Heart left ventricle (tissue), 16 donors: Measurements from ENCODE around the gene ZMYND10. TPM values are rescaled to one million over a fixed set of nuclear protein-coding genes. Genes with fewer than 3 reads are reported as not detected.

ENCODE experiments used
- ATAC-seq, 4 donors: fragments of 200-7000 bp; cut with Tn5 transposase; one replicate each; pipeline ENCODE4 v1.9.1; 2020 to 2022; ENCODE audit warnings: moderate library complexity in 4 of 4, mild to moderate bottlenecking in 3 of 4, moderate number of reproducible peaks in 1 of 4
- DNase-seq, 5 donors: peaks; one replicate each; pipeline ENCODE4 v3.0.0-alpha.2; 2020
- H3K27ac ChIP-seq, 12 donors: fragments of 200-600 bp; sonication (generic) in 4 of 12; one replicate each; pipeline versions ENCODE4 v1.5.0 to v1.8.0; 2016 to 2022; ENCODE audit warnings: mild to moderate bottlenecking in 2 of 12
- H3K27me3 ChIP-seq, 9 donors: fragments of 200-600 bp; sonication (generic) in 2 of 9; one replicate each; pipeline versions ENCODE4 v1.5.1 to v1.8.0; 2016 to 2022; ENCODE audit warnings: mild to moderate bottlenecking in 3 of 9
- H3K36me3 ChIP-seq, 9 donors: fragments of 200-600 bp; sonication (generic) in 2 of 9; one replicate each; pipeline versions ENCODE4 v1.5.0 to v1.8.0; 2018 to 2022; ENCODE audit warnings: mild to moderate bottlenecking in 2 of 9
- H3K4me1 ChIP-seq, 12 donors: fragments of 200-600 bp; sonication (generic) in 4 of 12; one replicate each; pipeline versions ENCODE4 v1.5.0 to v1.8.0; 2016 to 2022; ENCODE audit warnings: mild to moderate bottlenecking in 3 of 12
- H3K4me3 ChIP-seq, 12 donors: fragments of 200-600 bp; sonication (generic) in 4 of 12; one replicate each; pipeline versions ENCODE4 v1.5.0 to v1.8.0; 2017 to 2022; ENCODE audit warnings: mild to moderate bottlenecking in 9 of 12, moderate library complexity in 4 of 12
- H3K9me3 ChIP-seq, 12 donors: fragments of 200-600 bp; sonication (generic) in 4 of 12; one replicate each; pipeline versions ENCODE4 v1.5.0 to v1.8.0; 2016 to 2022; ENCODE audit warnings: mild to moderate bottlenecking in 1 of 12
- CTCF ChIP-seq, 12 donors: fragments of 200-600 bp; sonication (generic) in 4 of 12; IDR thresholded peaks; one replicate each; pipeline versions ENCODE4 v1.5.0 to v1.8.0; 2018 to 2022; ENCODE audit warnings: antibody characterized with exemption in 12 of 12, mild to moderate bottlenecking in 5 of 12
- POLR2A ChIP-seq, 2 donors: fragments of 450-650 bp; IDR thresholded peaks; one replicate each; pipeline ENCODE4 v1.6.1; 2017; ENCODE audit warnings: antibody characterized with exemption in 2 of 2, mild to moderate bottlenecking in 2 of 2, moderate library complexity in 2 of 2
- WGBS, 4 donors: extraction: QIAGEN DNeasy Blood & Tissue Kit in 2 of 4; methylation state at CpG; one replicate each; pipeline versions ENCODE4 v1.1.5 to v1.1.7; 2013 to 2018; 5-methylcytosine and 5-hydroxymethylcytosine counted together
- intact Hi-C, 10 donors: fragments of 100-400 bp; cut with DNase I; formaldehyde crosslinking; loops; one replicate each; pipeline versions ENCODE4 v1.11.1 to v1.14.2; 2022
- polyA plus RNA-seq, 2 donors: library from polyadenylated mRNA; stranded (reverse); fragments of 200-250 nt; gene quantifications; one replicate each; pipeline ENCODE4 v1.2.3, GENCODE V29; 2013
- total RNA-seq, 9 donors: library from RNA; depleted of rRNA in 2 of 9; stranded (reverse); fragments of >200 nt in 2 of 9; fragmentation: NEBNext Ultra II Directional in 3 of 9; extraction: Animal tissue kit (Norgen Biotek cat#: 25700) in 3 of 9; gene quantifications; one replicate each; pipeline versions ENCODE4 v1.1.0 to v1.2.4, GENCODE V29; 2016 to 2023
- donor health status: ischemic (EF 13 %, LVEDD 7.1; RV severe dilation, severe dysfunction).
- donor health status: healthy with polysubstance abuse.
- donor health status: DM: no; HTN: yes; CAD: no.
- donor health status: DM: no; HTN: no; CAD: no.
- donor health status: ischemic (EF 25% LVEDD 6.9; RV normal size, moderate dysfunction).
- donor health status: ischemic (EF 25% LVEDD 5.7; RV mildly dilated, moderate dysfunction).
- donor health status: healthy.
- donor health status: DM: yes; HTN: yes; CAD: no.
- donor health status: ischemic (EF 35%, LVEDD 5.7; RV mildly dilated, moderate dysfunction).
- donor health status: nonischemic (EF 11% LVEDD 7.7; RV severe dilation, severe dysfunction).
- donor health status: DM: yes; HTN: yes; CAD: no.
- donor health status: PGD.
- donor health status: ischemic (EF 29% LVEDD 5.4; RV normal size, mild dysfunction).
- donor health status: nonischemic (EF 23%, LVEDD 6.1; RV moderate dilation, normal function).

Gene ZMYND10
- total and polyA plus RNA-seq, 11 donors, result 0.15 to 1.4 (median 0.66) TPM; not detected in 5

GRCh38 chr3:50365080-50365841 is 19.7 kb upstream of the ZMYND10 start:
- Histone ChIP-seq H3K4me1 (peaks cover 0 to 14% (median 8%) of the 10 kb centered on the region in 12 donors), H3K27ac (peak overlapping the region in 5 of 12 donors; percentile 9 to 73 (median 44)), H3K27me3 (no peaks in the 10 kb centered on the region), H3K4me3 (peak overlapping the region; percentile 1 to 66 (median 57)), H3K36me3 (no peaks in the 10 kb centered on the region), H3K9me3 (no peaks in the 10 kb centered on the region)
- intact Hi-C loops, result loop anchor here in 3 of 10 donors (5.0 kb wide), 2 partner anchors 172 to 177 kb away; no protein-coding TSS in a partner anchor
- WGBS, 4 donors, result 10 to 22% (median 14%) methylated on average over 23 to 53 of the region's 53 CpGs
- peak; percentile 44 to 89 (median 84) for ATAC-seq
- no peak for TF ChIP-seq POLR2A (IDR thresholded peaks at IDR 0.05)
- no peak for TF ChIP-seq CTCF (IDR thresholded peaks at IDR 0.05)
- DNase-seq, result peak; percentile 82 to 93 (median 85)

- H3K27ac ChIP-seq, result peak overlapping the region in 3 of 12 donors; percentile 9 to 73 (median 55)
- WGBS, 4 donors, result 19 to 48% (median 27%) methylated on average over 29 to 48 of the region's 48 CpGs
- no peaks in the 10 kb centered on the region for H3K36me3 ChIP-seq
- intact Hi-C loops, result loop anchor here in 3 of 10 donors (5.0 kb wide), 2 partner anchors 173 to 178 kb away; no protein-coding TSS in a partner anchor
- TF ChIP-seq CTCF (IDR thresholded peaks at IDR 0.05), result no peak
- TF ChIP-seq POLR2A (IDR thresholded peaks at IDR 0.05), result no peak
- ATAC-seq, result peak in 2 of 4 donors; percentile 25 to 37
- H3K4me3 ChIP-seq, result peak overlapping the region; percentile 1 to 66 (median 57)
- no peaks in the 10 kb centered on the region for H3K9me3 ChIP-seq
- no peaks in the 10 kb centered on the region for H3K27me3 ChIP-seq
- H3K4me1 ChIP-seq, result peaks cover 0 to 19% (median 8%) of the 10 kb centered on the region in 12 donors
- DNase-seq, result peak in 3 of 5 donors; percentile 34 to 52 (median 47)
These were observed 19.1 kb upstream of the ZMYND10 start for GRCh38 chr3:50364573-50365079.

- peak overlapping the region in 8 of 12 donors; percentile 30 to 97 (median 71) for H3K4me3 ChIP-seq
- no peak for ATAC-seq
- WGBS, 4 donors, result 21 to 24% (median 21%) methylated on average over 8 of the region's 8 CpGs
- H3K27me3 ChIP-seq, result no peaks in the 10 kb centered on the region
- H3K27ac ChIP-seq, result peak overlapping the region in 1 of 12 donors; percentile 97
- H3K4me1 ChIP-seq, result peaks cover 19 to 54% (median 41%) of the 10 kb centered on the region in 12 donors
- H3K9me3 ChIP-seq, result no peaks in the 10 kb centered on the region
- intact Hi-C loops, result loop anchor here in 3 of 10 donors (5.0 to 10.0 kb wide), 3 partner anchors 253 to 1605 kb away; partner anchors contain the start of genes CISH (in 1 of the 3), MANF (in 1 of the 3) and PCBP4 (in 1 of the 3)
- H3K36me3 ChIP-seq, result peaks cover 0 to 26% (median 16%) of the 10 kb centered on the region in 9 donors
- DNase-seq, result no peak
- TF ChIP-seq POLR2A (IDR thresholded peaks at IDR 0.05), result no peak
- no peak for TF ChIP-seq CTCF (IDR thresholded peaks at IDR 0.05)
These were observed 14.2 kb upstream of the ZMYND10 start for GRCh38 chr3:50359760-50360110.
